Uterus (tissue), 2 donors: ENCODE measurements around the gene ASTN2.

Experiments used
- POLR2A ChIP-seq, 2 donors: fragments of 450-650 bp; IDR thresholded peaks; one replicate each; pipeline ENCODE4 v1.6.1; 2016; ENCODE audit warnings: antibody characterized with exemption in 2 of 2, mild to moderate bottlenecking in 1 of 2, moderate library complexity in 1 of 2
- TF ChIP-seq, protein P1 (sequence below), 4 experiments: fragments of 200-600 bp in 2 of 4; fragments of 450-650 bp in 2 of 4; sonication (generic) in 2 of 4; IDR thresholded peaks; one replicate each; pipeline ENCODE4 v1.5.1; 2016 to 2019; ENCODE audit warnings: antibody characterized with exemption in 4 of 4, mild to moderate bottlenecking in 2 of 4, moderate library complexity in 1 of 4

DNA sequence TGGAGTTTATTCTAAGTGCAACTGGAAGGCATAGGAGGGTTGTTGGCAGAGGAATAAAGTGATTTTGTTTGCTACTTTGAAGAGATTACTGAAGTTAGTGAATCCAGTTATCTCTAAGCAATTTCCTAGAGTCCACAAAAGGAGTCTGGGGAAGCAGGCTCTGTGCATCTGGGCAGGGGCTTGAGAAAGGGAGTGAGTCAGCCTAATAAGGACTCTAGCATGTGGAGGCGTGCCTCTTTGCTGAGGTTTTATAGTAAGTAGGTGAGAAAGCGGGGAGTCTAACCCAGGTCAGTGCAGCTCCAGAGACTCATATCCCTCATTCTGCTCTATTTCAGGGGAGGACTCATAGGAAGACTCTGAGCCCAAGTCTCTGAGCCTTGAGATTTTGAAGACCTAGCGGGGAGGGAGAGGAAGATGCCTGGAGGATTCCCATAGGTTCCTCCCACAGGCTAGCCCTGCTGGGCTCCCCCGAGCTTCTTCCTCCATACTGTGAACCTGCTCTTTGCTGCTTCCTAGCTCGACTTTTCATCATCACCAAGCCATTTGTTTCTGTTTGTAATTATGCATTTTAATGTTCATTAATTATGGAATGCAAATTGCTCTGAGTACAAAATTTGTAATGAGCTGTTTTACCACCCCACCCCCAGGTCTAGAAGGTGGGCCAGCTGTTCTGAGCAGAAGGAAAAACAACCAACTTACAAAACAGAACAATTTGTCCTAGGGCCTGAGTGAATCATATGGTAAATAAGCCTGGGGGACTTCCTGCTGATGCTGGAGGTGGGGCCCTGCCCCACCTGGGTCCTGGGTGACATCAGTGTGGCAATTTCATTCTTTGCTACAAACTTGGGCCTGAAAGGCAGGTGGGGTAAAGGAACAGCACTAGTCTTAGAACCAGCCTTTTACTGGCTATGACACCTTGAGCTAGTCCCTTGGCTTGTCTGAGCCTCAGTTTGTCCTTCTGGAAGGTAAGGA, 577.6 kb downstream of the ASTN2 start:
- no peak for TF ChIP-seq POLR2A (IDR thresholded peaks at IDR 0.05)
- TF ChIP-seq, protein P1, sequence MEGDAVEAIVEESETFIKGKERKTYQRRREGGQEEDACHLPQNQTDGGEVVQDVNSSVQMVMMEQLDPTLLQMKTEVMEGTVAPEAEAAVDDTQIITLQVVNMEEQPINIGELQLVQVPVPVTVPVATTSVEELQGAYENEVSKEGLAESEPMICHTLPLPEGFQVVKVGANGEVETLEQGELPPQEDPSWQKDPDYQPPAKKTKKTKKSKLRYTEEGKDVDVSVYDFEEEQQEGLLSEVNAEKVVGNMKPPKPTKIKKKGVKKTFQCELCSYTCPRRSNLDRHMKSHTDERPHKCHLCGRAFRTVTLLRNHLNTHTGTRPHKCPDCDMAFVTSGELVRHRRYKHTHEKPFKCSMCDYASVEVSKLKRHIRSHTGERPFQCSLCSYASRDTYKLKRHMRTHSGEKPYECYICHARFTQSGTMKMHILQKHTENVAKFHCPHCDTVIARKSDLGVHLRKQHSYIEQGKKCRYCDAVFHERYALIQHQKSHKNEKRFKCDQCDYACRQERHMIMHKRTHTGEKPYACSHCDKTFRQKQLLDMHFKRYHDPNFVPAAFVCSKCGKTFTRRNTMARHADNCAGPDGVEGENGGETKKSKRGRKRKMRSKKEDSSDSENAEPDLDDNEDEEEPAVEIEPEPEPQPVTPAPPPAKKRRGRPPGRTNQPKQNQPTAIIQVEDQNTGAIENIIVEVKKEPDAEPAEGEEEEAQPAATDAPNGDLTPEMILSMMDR (IDR thresholded peaks at IDR 0.05), result no peak
